Gastrocnemius medialis (tissue), 4 donors: ENCODE results near the gene PATJ.

Source experiments
- POLR2A ChIP-seq, 2 donors: fragments of 450-650 bp; IDR thresholded peaks; one replicate each; pipeline ENCODE4 v1.6.1; 2017; ENCODE audit warnings: antibody characterized with exemption in 2 of 2, mild to moderate bottlenecking in 2 of 2, moderate library complexity in 2 of 2
- TF ChIP-seq, protein P1 (sequence below), 5 experiments: fragments of 450-650 bp in 3 of 5; fragments of 200-600 bp in 2 of 5; sonication (generic) in 2 of 5; IDR thresholded peaks in 4 of 5; conservative IDR thresholded peaks in 1 of 5; 1 replicate in 4 of 5; 2 replicates in 1 of 5; pipeline ENCODE4 v1.5.1; 2016 to 2019; ENCODE audit warnings: antibody characterized with exemption in 5 of 5, mild to moderate bottlenecking in 3 of 5, moderate library complexity in 3 of 5

DNA sequence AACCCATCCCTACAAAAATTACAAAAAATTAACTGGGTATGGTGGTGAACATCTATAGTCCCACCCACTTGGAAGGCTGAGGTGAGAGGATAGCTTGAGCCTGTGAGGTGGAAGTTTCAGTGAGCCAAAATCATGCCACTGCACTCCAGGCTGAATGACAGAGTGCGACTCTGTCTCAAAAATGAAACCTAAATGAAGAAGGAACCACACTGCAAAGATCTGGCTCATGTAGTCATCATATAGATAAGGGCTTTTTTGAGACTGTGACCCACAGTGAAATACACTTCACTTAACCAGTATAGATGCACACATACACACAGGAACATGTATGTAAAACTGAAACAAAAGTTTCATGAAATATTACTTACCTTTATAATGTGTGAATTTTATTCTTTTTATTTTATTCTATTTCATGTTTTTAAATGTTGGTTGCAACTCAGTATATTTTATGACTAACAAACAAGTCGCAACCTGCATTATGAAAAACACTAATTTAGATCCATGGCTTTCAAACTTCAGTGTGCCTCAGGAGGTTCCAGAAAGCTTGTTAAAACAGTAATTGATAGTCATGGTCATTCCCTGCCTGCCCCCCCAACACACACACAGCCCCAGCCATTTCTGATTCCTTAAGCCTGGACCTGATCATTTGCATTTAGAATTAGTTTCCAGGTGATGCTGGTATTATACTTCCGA, 189.5 kb downstream of the PATJ start:
- TF ChIP-seq, protein P1, sequence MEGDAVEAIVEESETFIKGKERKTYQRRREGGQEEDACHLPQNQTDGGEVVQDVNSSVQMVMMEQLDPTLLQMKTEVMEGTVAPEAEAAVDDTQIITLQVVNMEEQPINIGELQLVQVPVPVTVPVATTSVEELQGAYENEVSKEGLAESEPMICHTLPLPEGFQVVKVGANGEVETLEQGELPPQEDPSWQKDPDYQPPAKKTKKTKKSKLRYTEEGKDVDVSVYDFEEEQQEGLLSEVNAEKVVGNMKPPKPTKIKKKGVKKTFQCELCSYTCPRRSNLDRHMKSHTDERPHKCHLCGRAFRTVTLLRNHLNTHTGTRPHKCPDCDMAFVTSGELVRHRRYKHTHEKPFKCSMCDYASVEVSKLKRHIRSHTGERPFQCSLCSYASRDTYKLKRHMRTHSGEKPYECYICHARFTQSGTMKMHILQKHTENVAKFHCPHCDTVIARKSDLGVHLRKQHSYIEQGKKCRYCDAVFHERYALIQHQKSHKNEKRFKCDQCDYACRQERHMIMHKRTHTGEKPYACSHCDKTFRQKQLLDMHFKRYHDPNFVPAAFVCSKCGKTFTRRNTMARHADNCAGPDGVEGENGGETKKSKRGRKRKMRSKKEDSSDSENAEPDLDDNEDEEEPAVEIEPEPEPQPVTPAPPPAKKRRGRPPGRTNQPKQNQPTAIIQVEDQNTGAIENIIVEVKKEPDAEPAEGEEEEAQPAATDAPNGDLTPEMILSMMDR (IDR thresholded peaks at IDR 0.05 in 4 of 5, conservative IDR thresholded peaks at IDR 0.05 in 1 of 5), result no peak
- no peak for TF ChIP-seq POLR2A (IDR thresholded peaks at IDR 0.05)
